OCI-LY3 (cell line): Measurements from ENCODE around the gene SLC9A7.

Experiments used
- H2AFZ ChIP-seq: fragments of 200-600, 300-600 bp; shearing (Covaris generic); 2 replicates; pipeline ENCODE4 v1.6.0; 2014; ENCODE audit warnings: antibody characterized with exemption, low read depth, low read length
- H3K27ac ChIP-seq: fragments of 200-600, 300-600 bp; sonication (generic); 2 replicates; pipeline ENCODE4 v1.5.1; 2014; ENCODE audit warnings: mild to moderate bottlenecking, low read length, moderate library complexity, mixed read lengths
- H3K27me3 ChIP-seq: fragments of 200-600, 300-600 bp; sonication (generic); 2 replicates; pipeline ENCODE4 v1.6.1; 2014; ENCODE audit warnings: low read depth, low read length, mixed read lengths
- H3K36me3 ChIP-seq: fragments of 200-600, 300-600 bp; sonication (generic); replicated peaks from 2 replicates; pipeline ENCODE3; 2014; ENCODE audit warnings: low read depth, low read length, mixed read lengths
- H3K4me1 ChIP-seq: fragments of 300-600, 200-600 bp; sonication (generic); 2 replicates; pipeline ENCODE4 v1.6.1; 2014; ENCODE audit warnings: low read length, mixed read lengths
- H3K4me2 ChIP-seq: fragments of 200-600, 300-600 bp; sonication (generic); 2 replicates; pipeline ENCODE4 v1.6.1; 2014; ENCODE audit warnings: low read length, mixed read lengths
- H3K4me3 ChIP-seq: fragments of 300-600, 200-600 bp; sonication (generic); 2 replicates; pipeline ENCODE4 v1.5.1; 2014; ENCODE audit warnings: antibody characterized with exemption, mild to moderate bottlenecking, low read length, moderate library complexity
- H3K79me2 ChIP-seq: fragments of 300-600, 200-600 bp; shearing (Covaris generic); 2 replicates; pipeline ENCODE4 v1.6.1; 2014; ENCODE audit warnings: mild to moderate bottlenecking, low read length, mixed read lengths
- H3K9ac ChIP-seq: fragments of 300-600, 200-600 bp; shearing (Covaris generic); 2 replicates; pipeline ENCODE4 v1.6.0; 2014; ENCODE audit warnings: mild to moderate bottlenecking, low read length, moderate library complexity
- H3K9me3 ChIP-seq: fragments of 200-600, 300-600 bp; shearing (Covaris generic); 2 replicates; pipeline ENCODE4 v1.6.1; 2014; ENCODE audit warnings: low read length, mixed read lengths; ENCODE audit not compliant: insufficient read depth
- H4K20me1 ChIP-seq: fragments of 200-600, 300-600 bp; sonication (generic); 2 replicates; pipeline ENCODE4 v1.6.1; 2016; ENCODE audit warnings: low read length, mixed read lengths; ENCODE audit not compliant: insufficient read depth
- CTCF ChIP-seq: fragments of 200-600, 300-600 bp; sonication (generic); IDR thresholded peaks from 2 replicates; pipeline ENCODE4 v1.5.1; 2014; ENCODE audit warnings: antibody characterized with exemption, low read length, low read depth
- EZH2phosphoT487 ChIP-seq: fragments of 200-600 bp; shearing (Covaris generic); IDR thresholded peaks from 2 replicates; pipeline ENCODE4 v1.6.1; 2018; ENCODE audit warnings: antibody characterized with exemption, mixed run types, low read depth

SLC9A7 gene

GRCh38 chrX:46611658-46612362 lies 147.1 kb downstream of the SLC9A7 start:
- H3K79me2 ChIP-seq = no peaks in the 10 kb centered on the region
- H3K4me3 ChIP-seq = no peak overlapping the region
- no peak overlapping the region for H3K4me2 ChIP-seq
- no peaks in the 10 kb centered on the region for H3K9me3 ChIP-seq
- TF ChIP-seq EZH2phosphoT487 = no peak
- TF ChIP-seq CTCF = no peak
- no peak overlapping the region for H2AFZ ChIP-seq
- H3K4me1 ChIP-seq = no peaks in the 10 kb centered on the region
- peaks cover 4% of the 10 kb centered on the region for H3K36me3 ChIP-seq
- H3K27me3 ChIP-seq = no peaks in the 10 kb centered on the region
- no peak overlapping the region for H3K9ac ChIP-seq
- no peak overlapping the region for H3K27ac ChIP-seq
- H4K20me1 ChIP-seq = no peaks in the 10 kb centered on the region

- no peak overlapping the region for H2AFZ ChIP-seq
- H3K27me3 ChIP-seq = no peaks in the 10 kb centered on the region
- no peaks in the 10 kb centered on the region for H3K4me1 ChIP-seq
- TF ChIP-seq CTCF (no peak), EZH2phosphoT487 (no peak)
- no peak overlapping the region for H3K27ac ChIP-seq
- H3K4me2 ChIP-seq = no peak overlapping the region
- H3K36me3 ChIP-seq = peaks cover 4% of the 10 kb centered on the region
- H3K9ac ChIP-seq = no peak overlapping the region
- H3K79me2 ChIP-seq = no peaks in the 10 kb centered on the region
- no peaks in the 10 kb centered on the region for H3K9me3 ChIP-seq
- H3K4me3 ChIP-seq = no peak overlapping the region
- no peaks in the 10 kb centered on the region for H4K20me1 ChIP-seq
These were observed 148.8 kb downstream of the SLC9A7 start for GRCh38 chrX:46610070-46610658.

GRCh38 chrX:46607916-46608315 lies 151.0 kb downstream of the SLC9A7 start:
- Histone ChIP-seq H3K9ac (no peak overlapping the region), H3K79me2 (no peaks in the 10 kb centered on the region), H3K27me3 (no peaks in the 10 kb centered on the region), H2AFZ (no peak overlapping the region), H3K4me2 (no peak overlapping the region), H4K20me1 (no peaks in the 10 kb centered on the region), H3K27ac (no peak overlapping the region), H3K4me3 (no peak overlapping the region), H3K9me3 (no peaks in the 10 kb centered on the region), H3K4me1 (peaks cover 4% of the 10 kb centered on the region; the same call in 1 of the 2 replicates), H3K36me3 (no peaks in the 10 kb centered on the region)
- TF ChIP-seq CTCF (no peak), EZH2phosphoT487 (no peak)

- Histone ChIP-seq H4K20me1 (0 out of 2 replicates have a peak, but pooled peaks cover 1% of the 10 kb centered on the region), H2AFZ (no peak overlapping the region), H3K4me1 (peaks cover 17% of the 10 kb centered on the region), H3K4me3 (no peak overlapping the region), H3K27me3 (no peaks in the 10 kb centered on the region), H3K9me3 (no peaks in the 10 kb centered on the region), H3K9ac (no peak overlapping the region), H3K36me3 (peaks cover 5% of the 10 kb centered on the region), H3K4me2 (no peak overlapping the region), H3K79me2 (no peaks in the 10 kb centered on the region), H3K27ac (no peak overlapping the region)
- TF ChIP-seq EZH2phosphoT487 = no peak
- TF ChIP-seq CTCF = no peak
These were observed 156.3 kb downstream of the SLC9A7 start for GRCh38 chrX:46602468-46603102.
